H1 (cell line): ENCODE data around the gene ADD1. TPM values are rescaled to one million over a fixed set of nuclear protein-coding genes. Genes with fewer than 3 reads are reported as not detected.

ENCODE experiments used
- polyA plus RNA-seq, 7 experiments: library from polyadenylated mRNA; depleted of rRNA in 3 of 7; stranded (reverse) in 5 of 7; unstranded in 2 of 7; fragments of >200 nt in 5 of 7; fragments of 200-250 nt in 2 of 7; gene quantifications; 1 replicate in 5 of 7; 2 replicates in 1 of 7; 4 replicates in 1 of 7; pipeline versions ENCODE4 v1.2.1 to v1.2.3, GENCODE V29; 2011 to 2013; ENCODE audit warnings: missing spikeins in 2 of 7, mixed read lengths in 2 of 7
- total RNA-seq: library from RNA; stranded (reverse); fragmentation: NEBNext Ultra II Directional; extraction: Animal tissue kit (Norgen Biotek cat#: 25700); gene quantifications from 2 replicates; pipeline ENCODE4 v1.2.1, GENCODE V29; 2021

Gene ADD1
- total and polyA plus RNA-seq, 2 of the 8 experiments (the other 6 are each of a cell fraction or from before 2014, with no cell fraction given): 113 to 143 TPM

Other genes starting within 250 kb of the ADD1 start
- 36.2 and 37.7 TPM in 2 replicates for gene TNIP2, start 87.5 kb upstream of the ADD1 start, total RNA-seq
- 23.7 and 35.7 TPM in 2 replicates for gene TNIP2, start 87.5 kb upstream of the ADD1 start, polyA plus RNA-seq (2011; rRNA removed)
- 31.4 and 32.4 TPM in 2 replicates for gene SH3BP2, start 50.8 kb upstream of the ADD1 start, total RNA-seq
- gene SH3BP2, start 50.8 kb upstream of the ADD1 start, polyA plus RNA-seq (2011; rRNA removed): 27.4 and 45.8 TPM in 2 replicates
- gene NOP14, start 119.6 kb downstream of the ADD1 start, total RNA-seq: 44.4 and 45.3 TPM in 2 replicates
- gene NOP14, start 119.6 kb downstream of the ADD1 start, polyA plus RNA-seq (2011; rRNA removed): 8.6 TPM in 2 replicates
- 1.8 and 2.1 TPM in 2 replicates for gene GRK4, start 119.7 kb downstream of the ADD1 start, total RNA-seq
- gene GRK4, start 119.7 kb downstream of the ADD1 start, polyA plus RNA-seq (2011; rRNA removed): 0.69 and 0.77 TPM in 2 replicates
- not detected in 2 replicates for gene HTT-AS, start 230.7 kb downstream of the ADD1 start, total RNA-seq
- not detected in 2 replicates for gene HTT-AS, start 230.7 kb downstream of the ADD1 start, polyA plus RNA-seq (2011; rRNA removed)
- 65.4 and 71.0 TPM in 2 replicates for gene HTT, start 230.8 kb downstream of the ADD1 start, total RNA-seq
- gene HTT, start 230.8 kb downstream of the ADD1 start, polyA plus RNA-seq (2011; rRNA removed): 24.0 and 26.2 TPM in 2 replicates